Loucy (cell line): ENCODE data around the gene RUFY1.

Source experiments
- EZH2phosphoT487 ChIP-seq: fragments of 200-600 bp; IDR thresholded peaks from 2 replicates; pipeline ENCODE4 v1.6.1; 2018; ENCODE audit warnings: antibody characterized with exemption, mild to moderate bottlenecking, moderate library complexity, borderline replicate concordance
- TF ChIP-seq, protein P1 (sequence below): fragments of 200-600 bp; sonication (generic); conservative IDR thresholded peaks from 2 replicates; pipeline ENCODE4 v1.5.1; 2014; ENCODE audit warnings: mild to moderate bottlenecking, antibody characterized with exemption, low read length

GRCh38 chr5:179609834-179610108, 59.4 kb downstream of the RUFY1 start:
- TF ChIP-seq, protein P1, sequence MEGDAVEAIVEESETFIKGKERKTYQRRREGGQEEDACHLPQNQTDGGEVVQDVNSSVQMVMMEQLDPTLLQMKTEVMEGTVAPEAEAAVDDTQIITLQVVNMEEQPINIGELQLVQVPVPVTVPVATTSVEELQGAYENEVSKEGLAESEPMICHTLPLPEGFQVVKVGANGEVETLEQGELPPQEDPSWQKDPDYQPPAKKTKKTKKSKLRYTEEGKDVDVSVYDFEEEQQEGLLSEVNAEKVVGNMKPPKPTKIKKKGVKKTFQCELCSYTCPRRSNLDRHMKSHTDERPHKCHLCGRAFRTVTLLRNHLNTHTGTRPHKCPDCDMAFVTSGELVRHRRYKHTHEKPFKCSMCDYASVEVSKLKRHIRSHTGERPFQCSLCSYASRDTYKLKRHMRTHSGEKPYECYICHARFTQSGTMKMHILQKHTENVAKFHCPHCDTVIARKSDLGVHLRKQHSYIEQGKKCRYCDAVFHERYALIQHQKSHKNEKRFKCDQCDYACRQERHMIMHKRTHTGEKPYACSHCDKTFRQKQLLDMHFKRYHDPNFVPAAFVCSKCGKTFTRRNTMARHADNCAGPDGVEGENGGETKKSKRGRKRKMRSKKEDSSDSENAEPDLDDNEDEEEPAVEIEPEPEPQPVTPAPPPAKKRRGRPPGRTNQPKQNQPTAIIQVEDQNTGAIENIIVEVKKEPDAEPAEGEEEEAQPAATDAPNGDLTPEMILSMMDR, result no peak
- no peak for TF ChIP-seq EZH2phosphoT487
